ENCODE results near the gene CRTC3.

Gene CRTC3

DNA sequence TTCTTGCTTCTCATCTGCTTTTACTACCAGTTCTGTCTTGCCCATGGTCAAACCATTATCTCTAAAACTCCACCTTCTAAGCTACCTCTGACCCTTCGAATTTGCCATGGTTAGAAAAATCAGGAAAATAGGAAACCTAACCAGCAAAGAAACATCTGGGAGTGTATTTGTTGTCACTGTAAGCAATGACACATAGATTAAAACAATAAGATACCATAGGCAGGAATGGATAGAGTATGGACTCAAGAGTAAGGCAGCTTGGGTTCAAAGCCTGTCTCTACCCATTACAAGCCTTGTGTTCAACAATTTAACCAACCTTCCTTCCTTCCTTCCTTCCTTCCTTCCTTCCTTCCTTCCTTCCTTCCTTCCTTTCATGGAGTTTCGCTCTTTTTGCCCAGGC lies 34.9 kb downstream of the CRTC3 start:
- DNase-seq: no peak

DNA sequence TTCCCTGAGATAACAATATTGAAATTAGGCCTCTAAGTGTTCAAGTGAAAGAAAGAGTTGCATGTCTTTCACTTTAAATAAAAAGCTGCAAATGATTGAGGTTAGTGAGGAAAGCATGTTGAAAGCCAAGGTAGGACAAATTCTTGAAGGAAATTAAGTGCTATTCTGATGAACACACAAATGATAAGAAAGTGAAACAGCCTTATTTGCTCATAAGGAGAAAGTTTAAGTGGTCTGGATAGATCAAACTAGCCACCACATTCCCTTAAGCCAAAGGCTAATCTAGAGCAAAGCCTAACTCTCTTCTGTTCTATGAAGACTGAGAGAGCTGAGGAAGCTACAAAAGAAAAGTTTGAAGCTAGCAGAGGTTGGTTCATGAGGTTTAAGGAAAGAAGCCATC lies 36.1 kb downstream of the CRTC3 start:
- DNase-seq: no peak

DNA sequence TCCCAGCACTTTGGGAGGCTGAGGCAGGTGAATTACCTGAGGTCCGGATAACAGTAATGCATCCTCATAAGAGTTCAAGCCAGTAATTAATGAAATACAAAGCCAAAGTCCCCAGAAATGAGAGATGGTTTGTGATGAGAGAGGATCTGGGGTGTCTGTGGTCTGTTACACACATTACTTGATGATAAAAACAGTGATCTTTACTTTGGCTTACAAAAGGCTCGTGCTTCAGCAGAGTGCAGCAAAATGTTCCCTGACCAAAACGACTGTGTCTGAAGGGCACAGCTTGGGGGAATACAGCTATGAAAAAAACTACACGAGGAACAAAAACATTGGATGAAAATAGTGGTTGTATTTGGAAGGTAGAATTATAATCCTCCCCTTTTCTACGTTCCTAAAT lies 40.9 kb downstream of the CRTC3 start:
- DNase-seq: no peak

DNA sequence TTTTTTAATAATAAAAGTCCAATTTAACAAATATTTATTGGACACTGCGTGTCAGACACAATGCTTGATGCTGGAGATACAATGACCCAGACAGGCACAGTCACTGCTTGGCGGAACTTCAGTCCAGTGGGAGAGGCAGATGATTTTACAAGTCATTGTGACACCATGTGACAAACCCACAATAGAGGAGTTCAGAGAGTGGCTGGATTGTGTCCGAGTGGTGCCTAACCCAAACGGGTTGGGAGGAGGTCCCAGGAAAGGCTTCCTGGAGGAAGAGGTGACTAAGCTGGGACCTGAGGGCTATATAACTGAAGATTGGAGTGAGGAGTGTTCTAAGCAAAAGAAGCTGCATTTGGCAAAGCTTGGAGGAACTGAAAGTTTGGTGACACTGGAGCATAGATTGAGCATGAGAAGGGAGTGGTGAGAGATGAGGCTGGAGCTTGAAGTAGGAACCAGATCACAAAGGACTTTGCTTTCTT lies 41.4 kb downstream of the CRTC3 start:
- DNase-seq: no peak

DNA sequence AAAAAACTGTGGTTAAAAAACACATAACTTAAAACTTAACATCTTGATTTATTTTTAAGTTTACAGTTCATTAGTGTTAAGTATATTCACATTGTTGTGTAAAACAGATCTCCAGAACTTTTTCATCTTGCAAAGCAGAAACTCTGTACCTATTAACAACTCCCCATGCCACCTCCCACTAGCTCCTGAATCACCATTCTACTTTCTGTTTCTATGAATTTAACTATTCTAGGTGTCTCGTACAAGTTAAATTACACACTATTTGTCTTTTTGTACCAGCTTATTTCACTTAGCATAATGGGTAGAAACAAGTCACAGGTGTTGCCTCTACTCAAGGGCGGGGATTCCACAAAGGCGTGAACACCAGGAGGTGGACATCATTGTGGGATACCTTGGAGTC lies 43.2 kb downstream of the CRTC3 start:
- no peak for DNase-seq

DNA sequence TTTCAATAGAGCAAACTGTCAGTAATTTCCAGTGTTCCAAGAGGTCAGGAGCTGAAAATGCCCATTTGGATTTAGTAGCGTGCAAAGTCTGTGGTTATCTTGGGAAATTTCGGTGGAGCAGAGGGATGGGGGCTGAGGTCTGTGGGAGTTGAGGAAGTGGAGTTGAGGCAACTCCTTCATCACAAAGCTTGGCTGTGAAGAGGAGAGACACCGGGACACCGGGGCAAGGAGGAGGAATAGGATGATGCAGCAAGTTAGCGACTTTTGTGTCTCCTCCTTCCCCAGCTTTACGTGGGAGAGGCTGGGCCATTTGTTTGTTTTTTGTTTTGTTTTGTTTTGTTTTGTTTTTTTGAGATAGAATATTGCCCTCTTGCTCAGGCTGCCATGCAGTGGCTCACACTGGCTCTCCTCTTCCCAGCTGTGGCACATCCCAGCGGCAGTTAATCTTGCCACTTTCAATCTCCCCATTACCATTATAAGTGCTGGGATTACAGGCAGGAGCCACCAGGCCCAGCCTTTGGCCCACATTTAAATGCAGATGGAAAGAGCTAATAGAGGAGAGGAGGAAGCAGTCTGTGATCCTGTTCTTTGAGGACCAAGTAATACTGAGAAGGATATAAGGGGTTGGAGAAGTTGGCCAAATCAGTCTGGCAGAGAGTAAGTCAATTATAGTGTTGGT lies 47.1 kb downstream of the CRTC3 start:
- DNase-seq: no peak

DNA sequence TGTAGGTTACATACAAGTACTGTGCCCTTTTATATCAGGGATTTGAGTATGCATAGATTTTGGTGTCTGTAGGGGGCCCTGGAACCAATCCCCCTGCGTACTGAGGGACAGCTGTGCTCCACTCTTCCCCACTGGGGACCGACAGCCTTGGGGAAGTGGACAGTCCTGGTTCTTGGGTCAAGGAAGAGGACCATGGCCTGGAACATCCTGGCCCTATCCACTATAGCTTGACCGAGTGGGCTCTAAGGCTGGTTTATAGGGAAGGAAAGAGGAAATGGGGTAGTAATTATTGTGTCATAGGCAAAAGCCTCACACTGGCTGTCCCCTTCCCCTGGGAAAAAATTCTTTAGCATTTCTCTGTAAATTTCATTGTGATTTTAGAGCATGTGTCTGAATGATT lies 49.5 kb downstream of the CRTC3 start:
- no peak for DNase-seq

DNA sequence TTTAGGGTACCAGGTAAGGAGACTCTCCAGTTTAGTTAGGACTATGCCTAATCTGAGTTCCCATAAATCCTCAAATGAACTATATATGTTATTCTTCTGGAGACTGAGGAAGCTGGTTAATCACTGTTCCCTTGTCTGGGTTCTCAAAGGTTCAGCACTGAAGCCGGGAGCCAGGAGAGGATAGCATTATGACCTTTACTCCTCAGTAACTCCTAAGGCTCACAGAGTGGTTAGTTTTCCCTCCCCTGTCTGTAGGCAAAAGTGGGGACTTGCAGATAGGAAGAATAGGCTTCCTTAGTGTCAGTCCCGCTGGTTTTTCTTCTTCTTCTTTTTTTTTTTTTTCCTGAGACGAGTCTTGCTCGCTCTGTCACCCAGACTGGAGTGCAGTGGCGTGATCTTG lies 50.4 kb downstream of the CRTC3 start:
- DNase-seq: no peak

DNA sequence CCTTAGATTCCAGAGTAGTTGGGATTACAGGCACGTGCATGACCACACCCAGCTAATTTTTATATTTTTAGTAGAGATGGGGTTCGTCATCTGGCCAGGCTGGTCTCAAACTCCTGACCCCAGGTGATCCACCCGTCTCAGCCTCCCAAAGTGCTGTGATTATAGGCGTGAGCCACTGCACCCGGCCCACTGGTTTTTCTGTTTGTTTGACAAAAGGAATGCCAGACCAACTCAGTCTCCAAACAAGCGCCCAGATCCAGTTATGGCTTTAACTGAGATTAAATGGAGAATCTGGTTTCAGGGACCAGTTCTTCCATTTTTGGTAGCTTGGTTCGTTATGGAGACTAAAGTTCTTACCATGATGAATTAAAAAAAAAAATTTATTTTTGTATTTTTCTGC lies 50.8 kb downstream of the CRTC3 start:
- DNase-seq: no peak

DNA sequence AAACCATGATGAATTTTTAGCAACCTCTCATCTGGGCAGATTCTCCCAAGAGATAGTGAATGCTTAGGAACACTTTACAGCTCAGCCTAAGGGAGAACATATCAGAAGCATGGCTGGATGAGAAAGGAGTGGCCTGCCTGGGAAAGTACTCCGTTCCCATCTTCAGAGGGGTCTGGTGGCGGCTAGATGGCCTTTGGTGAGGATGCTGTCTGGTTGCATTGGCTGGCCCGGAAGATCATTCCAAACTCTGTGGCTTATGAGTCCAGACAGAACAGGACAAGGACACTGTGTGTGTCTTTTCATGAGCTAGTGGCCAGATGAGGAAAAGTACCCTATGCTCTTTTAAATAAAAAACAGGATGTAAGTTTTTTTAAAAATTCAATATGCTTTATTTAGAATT lies 51.2 kb downstream of the CRTC3 start:
- DNase-seq: no peak

DNA sequence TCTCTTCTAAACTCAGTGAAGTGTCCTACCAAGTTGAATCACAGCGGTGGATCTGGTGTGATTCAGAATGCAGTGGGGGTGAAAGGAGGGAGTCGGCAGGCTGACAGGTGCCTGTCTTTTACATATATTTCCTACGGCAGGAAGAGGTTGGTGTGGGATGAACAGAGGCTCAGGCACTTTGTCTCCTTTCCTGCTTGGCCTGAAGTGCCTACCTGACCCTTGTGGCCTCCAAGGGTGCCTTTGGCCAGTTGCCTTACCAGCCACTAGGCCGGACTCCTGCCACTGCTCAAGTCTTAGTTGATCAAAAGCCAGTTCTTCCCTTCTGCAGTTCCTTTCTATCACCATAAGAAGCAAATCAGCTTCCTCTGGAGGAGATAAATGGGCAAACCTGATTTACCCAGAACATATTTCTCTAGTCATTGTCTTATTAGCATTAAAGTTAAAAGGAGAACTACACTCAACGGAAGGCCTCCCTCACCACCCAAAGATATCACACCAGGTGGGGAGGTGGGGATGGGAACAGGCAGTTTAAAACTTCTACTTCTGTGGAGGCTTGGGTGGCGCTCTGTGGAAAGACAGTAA lies 52.1 kb downstream of the CRTC3 start:
- no peak for DNase-seq

DNA sequence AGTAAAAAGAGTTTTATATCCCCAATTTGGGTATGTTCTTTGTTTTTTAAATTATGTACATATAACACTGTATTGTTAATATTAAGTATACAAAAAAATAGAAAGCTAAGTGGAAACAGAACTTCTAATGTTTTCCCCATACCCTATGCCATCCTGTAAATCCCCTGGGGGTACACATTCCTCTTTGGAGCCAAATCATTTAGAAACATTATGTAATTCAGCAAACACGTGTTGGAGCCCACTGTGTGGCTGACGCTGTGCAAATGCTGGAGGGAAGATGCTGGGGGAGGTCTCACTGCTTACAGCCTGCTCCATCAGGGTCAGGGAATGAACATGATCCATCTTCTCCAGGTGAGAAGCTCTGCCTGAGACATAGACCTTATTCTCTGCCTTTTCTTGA lies 52.8 kb downstream of the CRTC3 start:
- no peak for DNase-seq

DNA sequence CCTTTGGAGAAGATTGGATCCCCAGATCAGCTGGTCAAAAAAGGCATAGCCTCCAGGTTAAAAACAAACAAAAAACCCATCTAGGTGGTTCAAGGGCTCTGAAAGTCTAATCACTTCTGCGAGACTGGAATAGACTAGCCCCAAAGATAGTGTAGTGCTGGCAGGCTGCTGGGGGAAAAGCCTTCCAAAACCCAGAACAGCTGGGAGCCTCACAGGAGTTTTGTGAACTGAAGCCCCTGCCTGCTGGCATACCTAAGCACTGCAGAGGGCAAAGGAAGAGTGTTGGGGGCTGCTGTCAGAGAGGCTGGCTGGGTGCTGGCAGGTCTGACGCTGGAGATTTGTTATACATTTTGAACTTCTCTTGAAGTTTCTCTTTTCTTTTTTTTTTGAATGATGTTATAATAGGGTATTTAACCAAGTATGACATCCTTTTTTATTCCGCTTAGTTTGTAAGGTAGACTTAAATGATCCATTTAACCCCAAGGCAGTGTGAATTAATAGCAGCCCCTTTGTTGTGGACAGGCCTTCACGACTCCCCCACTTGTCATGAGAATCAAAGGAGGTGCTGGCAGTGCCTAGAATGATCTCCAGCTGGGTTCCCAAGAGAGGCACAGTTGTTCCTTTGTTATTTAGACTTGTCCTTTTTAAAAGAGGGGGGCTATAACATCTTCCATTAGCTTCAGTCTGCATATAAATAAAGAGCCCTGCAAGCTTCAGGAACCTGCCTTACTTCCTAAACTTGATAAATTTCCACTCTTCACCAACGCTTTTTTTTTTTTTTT lies 53.9 kb downstream of the CRTC3 start:
- DNase-seq: no peak

DNA sequence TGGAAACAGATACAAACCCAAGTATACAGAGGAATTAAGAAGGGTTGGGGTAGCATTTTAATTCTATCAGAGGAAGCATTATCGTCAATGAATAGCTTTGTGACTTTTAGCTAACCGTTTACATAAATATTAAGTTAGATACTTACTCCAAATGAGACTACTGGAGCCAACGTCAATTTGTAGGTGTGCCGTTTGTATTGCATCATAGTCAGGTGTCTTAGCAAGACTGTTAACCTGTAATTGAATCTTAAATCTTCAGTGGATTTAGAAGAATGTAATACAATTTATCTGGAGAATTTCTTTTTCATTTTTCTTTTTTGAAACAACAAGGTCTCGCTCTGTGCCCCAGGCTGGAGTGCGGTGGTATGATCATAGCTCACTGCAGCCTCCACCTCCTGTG lies 55.1 kb downstream of the CRTC3 start:
- no peak for DNase-seq

DNA sequence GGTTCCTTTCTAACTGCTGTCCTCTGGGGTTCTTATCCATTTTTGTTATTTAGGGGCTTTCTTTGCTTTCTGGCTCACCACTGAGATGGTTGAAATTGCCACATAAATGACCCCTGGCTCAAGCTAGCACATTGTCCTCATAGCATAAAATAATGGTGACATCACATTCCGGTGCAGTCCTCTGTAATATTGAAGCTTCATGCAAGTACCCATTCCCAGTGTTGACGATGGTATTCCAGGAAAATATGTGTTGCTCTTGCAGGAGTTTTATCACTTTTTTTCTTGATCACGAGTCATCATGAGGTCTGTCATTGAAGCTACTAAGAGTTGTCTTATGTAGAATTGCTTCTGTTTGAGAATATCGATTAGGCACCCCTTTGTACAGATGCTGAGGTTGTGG lies 56.1 kb downstream of the CRTC3 start:
- no peak for DNase-seq

DNA sequence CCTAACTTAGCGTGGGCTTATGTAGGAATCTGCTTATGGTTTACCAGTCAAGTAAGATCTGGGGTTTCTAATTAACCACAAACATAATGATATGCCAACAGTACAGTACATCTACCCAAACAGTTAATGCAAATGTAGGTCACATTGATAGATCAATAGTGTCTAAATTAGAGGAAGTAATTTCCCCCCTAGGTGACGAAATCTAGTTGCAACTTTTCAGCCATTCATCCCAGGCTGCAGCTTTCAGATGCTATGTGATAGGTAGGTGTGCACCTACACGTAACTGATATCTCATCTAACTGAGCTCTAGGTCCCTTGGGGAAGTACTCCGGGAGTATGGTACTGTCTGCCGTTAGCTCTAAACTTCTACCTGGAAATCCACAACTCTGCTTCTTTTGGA lies 57.2 kb downstream of the CRTC3 start:
- no peak for DNase-seq

DNA sequence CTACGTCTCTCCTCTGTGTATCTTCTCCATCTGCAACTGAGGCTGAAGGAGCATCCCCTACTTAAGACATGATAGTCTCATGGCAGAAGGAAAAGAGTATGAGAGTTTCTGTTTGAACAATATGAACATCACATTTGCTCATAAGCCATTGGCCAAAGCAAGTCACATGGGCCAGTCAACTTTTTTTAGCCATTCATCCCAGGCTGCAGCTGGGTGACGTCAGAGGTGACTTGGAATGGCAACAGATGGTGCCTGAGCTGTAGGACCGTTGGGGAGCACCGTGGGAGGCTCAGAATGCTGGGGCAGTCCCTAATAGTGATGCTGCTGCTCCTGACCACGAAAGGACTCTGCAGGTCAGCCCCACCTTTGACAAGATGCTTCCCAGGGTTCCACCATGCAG lies 58.7 kb downstream of the CRTC3 start:
- DNase-seq: no peak

DNA sequence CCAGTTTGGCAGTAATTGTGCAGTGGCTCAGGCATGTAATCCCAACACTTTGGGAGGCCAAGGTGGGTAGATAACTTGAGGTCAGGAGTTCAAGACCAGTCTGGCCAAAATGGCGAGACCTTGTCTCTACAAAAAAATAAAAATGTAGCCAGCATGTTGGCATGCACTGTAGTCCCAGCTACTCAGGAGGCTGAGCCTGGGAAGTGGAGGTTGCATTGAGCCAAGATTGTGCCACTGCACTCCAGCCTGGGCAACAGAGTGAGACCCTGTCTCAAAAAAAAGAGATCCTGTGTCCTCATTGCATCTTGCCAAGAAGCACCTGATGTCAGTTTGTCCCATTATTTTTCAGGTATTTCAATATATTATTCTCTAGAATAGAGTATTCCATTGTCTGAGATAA lies 61.8 kb downstream of the CRTC3 start:
- no peak for DNase-seq

DNA sequence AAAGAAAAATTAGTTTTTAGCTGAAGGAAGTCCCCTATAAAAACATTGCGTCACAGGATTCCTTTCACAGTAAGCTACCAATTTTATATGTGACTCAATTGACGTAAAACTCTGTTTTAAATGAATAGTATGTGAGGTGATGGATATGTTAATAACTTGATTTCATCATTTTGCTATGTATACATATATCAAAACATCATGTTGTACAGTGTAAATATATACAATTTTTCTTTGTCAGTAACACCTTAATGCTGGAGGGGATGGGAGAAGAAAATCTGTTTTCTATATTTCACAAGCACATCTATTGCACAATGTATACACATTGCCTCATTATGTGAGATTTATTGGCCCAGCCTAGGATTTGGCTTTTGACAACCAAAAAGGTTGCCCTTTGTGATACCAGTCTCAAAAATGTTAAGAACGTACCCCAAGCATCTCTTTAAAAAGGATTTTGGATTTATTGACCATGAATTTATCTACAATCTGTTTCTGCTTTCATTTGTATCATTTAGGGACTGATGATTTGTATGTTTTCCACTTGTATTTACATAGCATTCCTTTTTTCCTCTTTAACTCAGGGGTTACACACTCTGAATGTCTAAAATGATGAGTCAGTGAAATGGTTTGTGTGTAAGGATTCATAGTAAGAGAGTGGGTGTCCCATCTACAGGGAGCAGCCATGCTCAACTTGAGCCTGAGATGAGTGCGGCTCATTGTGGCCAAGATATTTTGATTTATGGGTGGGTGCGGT lies 62.6 kb downstream of the CRTC3 start:
- no peak for DNase-seq

DNA sequence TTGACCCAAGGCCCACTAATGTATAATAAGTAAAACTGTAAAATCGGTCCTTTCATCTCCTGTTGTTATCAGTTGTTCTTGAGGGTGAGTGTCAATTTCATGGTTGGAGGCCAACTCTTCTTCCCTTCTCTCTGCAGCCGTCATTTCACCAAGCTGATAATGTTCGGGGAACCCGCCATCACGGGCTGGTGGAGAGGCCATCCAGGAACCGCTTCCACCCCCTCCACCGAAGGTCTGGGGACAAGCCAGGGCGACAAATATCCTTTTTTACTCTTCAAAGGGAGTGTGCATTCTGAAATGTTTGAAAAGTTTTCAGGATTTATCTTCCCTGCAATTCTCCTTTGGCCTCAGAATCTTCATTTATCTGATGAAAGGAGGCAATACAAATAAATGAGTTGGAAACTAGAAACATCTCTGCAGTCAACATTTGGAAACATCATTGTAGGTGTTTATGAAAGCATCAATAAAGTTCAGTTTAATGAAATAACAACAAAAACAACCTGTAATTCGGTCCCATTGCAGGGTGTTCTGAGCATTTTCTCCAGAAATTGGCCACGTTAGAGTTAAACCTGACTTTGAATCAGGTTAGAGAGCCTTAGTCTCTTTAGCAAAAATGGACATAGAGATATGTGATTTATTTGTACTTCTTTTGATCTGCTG lies 63.9 kb downstream of the CRTC3 start:
- no peak for DNase-seq

DNA sequence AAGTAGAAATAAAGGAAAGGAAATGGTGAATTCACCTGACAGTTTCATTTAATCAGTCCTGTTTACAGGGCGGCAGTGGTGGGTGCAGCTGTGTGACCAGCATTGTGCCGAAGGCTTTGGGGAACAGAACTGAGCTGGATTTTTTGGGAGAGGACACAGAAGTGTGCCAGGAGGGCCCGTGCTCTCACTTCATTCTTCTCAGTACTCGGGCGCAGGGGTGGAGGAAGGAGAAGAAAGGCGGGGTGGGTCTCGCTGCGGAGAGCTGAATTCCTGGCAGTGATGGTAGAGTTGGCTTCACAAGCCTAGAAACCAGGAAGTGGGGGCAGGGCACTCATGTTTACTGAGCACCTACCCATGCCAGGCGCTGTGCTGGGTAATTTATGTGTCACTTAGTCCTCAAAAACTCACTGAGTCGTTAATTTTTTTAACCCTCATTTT lies 64.6 kb downstream of the CRTC3 start:
- no peak for DNase-seq

DNA sequence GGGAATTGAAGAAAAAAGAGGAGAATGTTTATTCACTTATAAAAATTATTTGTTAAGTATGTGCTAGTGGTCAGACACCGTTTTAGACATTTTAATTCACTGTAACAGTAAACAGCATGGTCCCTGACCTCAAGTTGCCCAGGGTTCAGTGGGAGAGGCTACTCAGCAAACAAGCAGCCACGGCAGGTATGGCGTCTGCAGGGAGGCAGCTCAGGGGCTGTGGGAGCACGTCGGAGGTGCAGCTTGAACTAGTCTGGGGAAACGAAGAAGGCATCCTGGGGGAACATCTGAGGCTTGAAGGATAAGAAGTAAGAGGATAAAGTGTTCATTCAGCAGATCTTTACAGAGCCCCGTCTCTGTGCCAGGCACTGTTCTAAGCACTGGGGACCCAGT lies 66.0 kb downstream of the CRTC3 start:
- no peak for DNase-seq

DNA sequence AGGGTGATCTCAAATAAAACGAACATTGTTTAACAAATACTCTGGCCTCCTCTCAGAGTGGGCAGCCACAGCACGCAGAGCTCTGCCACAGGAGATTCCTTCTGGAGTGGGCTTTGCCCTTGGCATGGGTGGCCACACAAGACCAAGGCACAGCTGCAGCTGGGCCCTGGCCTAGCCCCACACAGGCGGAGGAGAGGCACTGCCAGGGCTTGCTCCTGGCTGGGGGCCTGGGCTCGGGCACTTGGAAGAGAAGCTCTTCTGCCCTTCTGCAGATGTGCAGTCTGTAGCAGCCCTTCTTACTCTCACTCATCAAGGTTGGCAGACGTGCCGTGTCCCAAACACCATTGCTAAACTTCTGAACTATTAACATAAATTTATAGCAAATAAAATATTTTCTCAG lies 67.2 kb downstream of the CRTC3 start:
- DNase-seq: no peak
